Kidney (tissue), 14 donors: ENCODE results near the gene NPAS3. TPM values are rescaled to one million over a fixed set of nuclear protein-coding genes. Genes with fewer than 3 reads are reported as not detected.

ENCODE experiments used
- DNase-seq, 5 donors: peaks; one replicate each; pipeline ENCODE4 v3.0.0-alpha.2; 2013 to 2020
- FAIRE-seq: peaks from 2 replicates; lab custom pipeline; 2012; peaks lifted over from hg19 to GRCh38; lab: Jason Lieb, UNC
- H3K27ac ChIP-seq, 2 donors: one replicate each; pipeline ENCODE4 v1.7.0; 2013; ENCODE audit warnings: low read depth in 2 of 2, low read length in 2 of 2, inconsistent platforms in 1 of 2
- H3K27me3 ChIP-seq: one replicate; pipeline ENCODE4 v1.7.1; 2013; ENCODE audit warnings: low read length, inconsistent platforms; ENCODE audit not compliant: control insufficient read depth, insufficient read depth
- H3K36me3 ChIP-seq, 3 donors: one replicate each; pipeline versions ENCODE4 v1.7.0 to v1.7.1; 2013; ENCODE audit warnings: low read length in 3 of 3, control low read depth in 1 of 3, inconsistent platforms in 1 of 3; ENCODE audit not compliant: insufficient read depth in 3 of 3, control insufficient read depth in 2 of 3
- H3K4me1 ChIP-seq, 3 donors: one replicate each; pipeline versions ENCODE4 v1.7.0 to v1.7.1; 2013; ENCODE audit warnings: low read length in 3 of 3, inconsistent platforms in 1 of 3, low read depth in 1 of 3; ENCODE audit not compliant: control insufficient read depth in 2 of 3, insufficient read depth in 2 of 3
- H3K4me3 ChIP-seq, 3 donors: one replicate each; pipeline versions ENCODE4 v1.7.0 to v1.8.1; 2013; ENCODE audit warnings: low read length in 3 of 3, control low read depth in 1 of 3, inconsistent platforms in 1 of 3
- H3K9ac ChIP-seq, 3 donors: one replicate each; pipeline versions ENCODE4 v1.7.0 to v1.7.1; 2013; ENCODE audit warnings: low read length in 3 of 3, control low read depth in 1 of 3, inconsistent platforms in 1 of 3
- H3K9me3 ChIP-seq, 3 donors: one replicate each; pipeline versions ENCODE4 v1.7.0 to v1.7.1; 2013; ENCODE audit warnings: low read length in 3 of 3, control low read depth in 1 of 3, inconsistent platforms in 1 of 3; ENCODE audit not compliant: control insufficient read depth in 2 of 3, insufficient read depth in 1 of 3
- intact Hi-C: fragments of 100-400 bp; cut with DNase I; formaldehyde crosslinking; loops from one replicate; pipeline ENCODE4 v1.11.1; 2022
- polyA plus RNA-seq: library from polyadenylated mRNA; stranded (reverse); fragments of 350-450 nt; fragmentation: Illumina TruSeq; extraction: RNeasy Lipid Tissue Mini Kit (QIAGEN cat#74804); gene quantifications from one replicate; pipeline ENCODE4 v1.2.3, GENCODE V29; 2014; ENCODE audit warnings: low read depth, low replicate concordance; ENCODE audit not compliant: insufficient read depth
- total RNA-seq: library from RNA; stranded (reverse); fragmentation: NEBNext Ultra II Directional; extraction: Animal tissue kit (Norgen Biotek cat#: 25700); gene quantifications from one replicate; pipeline ENCODE4 v1.2.1, GENCODE V29; 2021
- TF ChIP-seq, protein P1 (sequence below): IDR thresholded peaks from 3 replicates; pipeline ENCODE4 v1.5.1; 2012; ENCODE audit warnings: mild to moderate bottlenecking, moderate library complexity, borderline replicate concordance; ENCODE audit not compliant: insufficient read depth; ENCODE audit errors: extremely low read depth
- donor health status: control.
- donor health status: control.
- donor health status: control.
- donor health status: control.
- donor health status: control.
- donor health status: DM: yes; HTN: yes; CAD: no.
- donor health status: Normal renal cell carcinoma (clear cell type).

Gene NPAS3
- total and polyA plus RNA-seq, 2 donors from 2014 or later: 0.82 to 5.0 TPM

DNA sequence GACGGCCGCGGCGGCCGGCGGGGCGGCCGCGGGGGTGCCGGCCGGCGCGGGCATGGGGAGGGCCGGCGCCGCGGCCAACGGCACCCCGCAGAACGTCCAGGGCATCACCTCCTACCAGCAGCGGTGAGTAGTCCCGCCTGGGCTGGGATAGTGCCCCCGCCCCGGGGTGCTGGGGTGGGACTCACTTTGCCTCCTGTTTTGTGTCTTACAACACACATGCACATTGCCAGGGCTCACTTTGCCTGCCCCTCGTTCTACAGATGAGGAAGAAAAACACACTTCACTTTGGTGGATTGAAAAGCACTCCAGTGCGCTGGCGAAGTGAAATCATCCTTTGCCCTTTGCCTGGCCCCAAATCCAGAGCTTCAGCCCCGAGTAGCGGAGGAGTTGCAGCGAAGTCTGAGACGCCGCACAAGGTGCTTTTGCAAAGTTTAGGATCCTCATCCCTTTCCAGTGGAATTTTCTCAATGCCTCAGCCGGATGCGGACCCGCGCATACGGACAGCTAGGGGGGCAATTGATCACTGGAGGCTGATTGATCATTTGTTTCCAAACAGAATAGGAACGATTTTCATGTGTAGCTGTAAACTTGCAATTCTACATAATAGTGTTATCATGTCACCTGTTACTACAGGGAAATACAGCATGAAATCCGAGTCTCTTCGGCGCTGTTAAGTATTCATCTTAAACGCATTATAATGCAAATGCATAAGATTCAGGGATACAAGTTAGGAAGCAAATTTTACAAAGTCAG lies 3.6 kb upstream of the NPAS3 start:
- FAIRE-seq (no peak), DNase-seq (peak in 4 of 5 donors; percentile 36 to 64 (median 52))
- peaks cover 36% of the 10 kb centered on the region for H3K27me3 ChIP-seq
- H3K36me3 ChIP-seq: no peaks in the 10 kb centered on the region
- intact Hi-C loops: no loop called here
- peaks cover 0 to 18% (median 0%) of the 10 kb centered on the region in 3 donors for H3K4me1 ChIP-seq
- H3K9me3 ChIP-seq: no peaks in the 10 kb centered on the region
- H3K9ac ChIP-seq: no peak overlapping the region
- H3K27ac ChIP-seq: no peak overlapping the region
- TF ChIP-seq, protein P1, sequence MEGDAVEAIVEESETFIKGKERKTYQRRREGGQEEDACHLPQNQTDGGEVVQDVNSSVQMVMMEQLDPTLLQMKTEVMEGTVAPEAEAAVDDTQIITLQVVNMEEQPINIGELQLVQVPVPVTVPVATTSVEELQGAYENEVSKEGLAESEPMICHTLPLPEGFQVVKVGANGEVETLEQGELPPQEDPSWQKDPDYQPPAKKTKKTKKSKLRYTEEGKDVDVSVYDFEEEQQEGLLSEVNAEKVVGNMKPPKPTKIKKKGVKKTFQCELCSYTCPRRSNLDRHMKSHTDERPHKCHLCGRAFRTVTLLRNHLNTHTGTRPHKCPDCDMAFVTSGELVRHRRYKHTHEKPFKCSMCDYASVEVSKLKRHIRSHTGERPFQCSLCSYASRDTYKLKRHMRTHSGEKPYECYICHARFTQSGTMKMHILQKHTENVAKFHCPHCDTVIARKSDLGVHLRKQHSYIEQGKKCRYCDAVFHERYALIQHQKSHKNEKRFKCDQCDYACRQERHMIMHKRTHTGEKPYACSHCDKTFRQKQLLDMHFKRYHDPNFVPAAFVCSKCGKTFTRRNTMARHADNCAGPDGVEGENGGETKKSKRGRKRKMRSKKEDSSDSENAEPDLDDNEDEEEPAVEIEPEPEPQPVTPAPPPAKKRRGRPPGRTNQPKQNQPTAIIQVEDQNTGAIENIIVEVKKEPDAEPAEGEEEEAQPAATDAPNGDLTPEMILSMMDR: no peak
- H3K4me3 ChIP-seq: peak overlapping the region in 2 of 3 donors; percentile 31 to 49

DNA sequence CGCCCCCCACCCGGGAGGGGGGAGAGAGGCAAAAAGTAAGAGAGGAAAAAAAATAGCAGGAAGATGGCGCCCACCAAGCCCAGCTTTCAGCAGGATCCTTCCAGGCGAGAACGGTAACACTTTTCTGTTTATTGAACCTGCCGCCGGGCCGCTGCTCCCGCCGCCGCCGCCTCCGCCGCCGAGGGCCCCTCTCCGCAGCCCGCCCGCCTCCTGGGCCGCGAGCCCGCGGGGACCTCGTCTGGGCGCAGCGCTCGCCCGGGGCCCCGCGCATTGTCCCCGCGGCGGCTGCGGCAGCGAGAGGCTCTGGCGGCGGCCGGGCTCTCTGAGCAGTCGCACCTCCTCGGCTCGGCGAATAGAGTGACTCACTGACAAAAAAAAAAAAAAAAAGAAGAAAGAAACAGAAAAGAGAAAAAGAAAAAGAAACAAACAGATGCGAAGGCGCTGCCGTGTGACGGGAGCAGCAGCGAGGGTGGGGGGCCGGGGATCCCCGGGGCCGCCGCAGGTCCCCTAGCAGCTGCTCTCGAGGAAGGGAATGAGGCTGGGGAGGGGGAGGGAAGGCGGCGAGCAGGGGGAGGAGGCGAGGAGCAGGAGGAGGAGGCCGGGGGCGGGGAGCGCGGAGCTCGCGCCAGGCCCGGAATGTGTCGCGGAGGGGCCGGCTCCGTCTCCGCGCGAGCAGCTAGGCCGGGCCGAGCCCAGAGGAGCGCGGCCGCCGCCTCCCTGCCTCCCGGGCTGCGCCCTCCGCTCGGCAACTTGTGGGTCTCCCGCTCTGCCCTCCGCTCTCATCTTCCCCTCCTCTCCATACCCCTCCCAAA lies 781 bp downstream of the NPAS3 start:
- H3K27ac ChIP-seq: peak overlapping the region; percentile 47 to 63
- peaks cover 0 to 11% (median 0%) of the 10 kb centered on the region in 3 donors for H3K4me1 ChIP-seq
- peak overlapping the region in 2 of 3 donors; percentile 48 to 64 for H3K9ac ChIP-seq
- H3K27me3 ChIP-seq: peaks cover 20% of the 10 kb centered on the region
- DNase-seq (peak; percentile 88 to 95 (median 93)), FAIRE-seq (no peak)
- H3K4me3 ChIP-seq: peak overlapping the region; percentile 38 to 70 (median 56)
- TF ChIP-seq, protein P1: no peak
- intact Hi-C loops: no loop called here
- H3K36me3 ChIP-seq: no peaks in the 10 kb centered on the region
- H3K9me3 ChIP-seq: no peaks in the 10 kb centered on the region

DNA sequence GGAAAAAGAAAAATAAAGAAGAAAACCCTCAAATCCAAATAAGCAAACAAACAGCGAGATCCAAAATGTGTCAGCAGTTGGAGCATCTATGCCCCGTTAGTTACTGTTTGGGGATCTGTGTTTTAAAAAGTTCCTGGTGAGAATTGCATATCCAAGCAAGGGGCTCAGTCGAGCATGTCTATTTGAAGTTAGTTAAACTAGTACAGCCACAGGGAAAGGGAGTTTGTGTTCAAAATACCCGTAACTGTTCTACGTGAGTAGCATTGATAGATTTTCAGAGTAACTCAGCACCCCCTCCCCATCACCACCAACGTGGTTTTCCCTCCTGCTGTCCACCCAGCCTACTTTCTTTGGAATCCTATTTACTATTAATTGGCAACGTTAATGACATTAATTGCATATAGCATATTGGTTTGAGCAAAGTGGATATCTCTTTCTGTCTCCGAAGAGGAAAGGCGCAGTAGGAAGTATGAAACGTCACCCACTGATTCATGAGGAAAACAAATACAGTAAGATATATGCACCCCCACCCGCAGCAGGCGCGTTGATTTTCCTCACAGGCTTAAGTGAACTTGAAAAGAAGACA lies 1.5 kb downstream of the NPAS3 start:
- DNase-seq: peak in 3 of 5 donors; percentile 39 to 70 (median 43)
- no peak for FAIRE-seq
- TF ChIP-seq, protein P1: no peak

More for the DNA sequence above, 1.5 kb downstream of the NPAS3 start:
- peak overlapping the region; percentile 47 to 63 for H3K27ac ChIP-seq
- H3K4me3 ChIP-seq: peak overlapping the region; percentile 35 to 70 (median 56)
- peak overlapping the region; percentile 9 to 64 (median 48) for H3K9ac ChIP-seq
- H3K36me3 ChIP-seq: no peaks in the 10 kb centered on the region
- intact Hi-C loops: no loop called here
- H3K9me3 ChIP-seq: no peaks in the 10 kb centered on the region
- H3K4me1 ChIP-seq: peaks cover 0 to 9% (median 0%) of the 10 kb centered on the region in 3 donors
- H3K27me3 ChIP-seq: peaks cover 20% of the 10 kb centered on the region
